ENCODE measurements around the gene NTRK2.

Gene NTRK2

GRCh38 chr9:84860249-84861115, 191.0 kb downstream of the NTRK2 start:
- Histone ChIP-seq H3K9ac (ENCODE audit: low read length) (no peak overlapping the region), H3K36me3 (ENCODE audit: insufficient read depth, low read length) (no peaks in the 10 kb centered on the region), H3K27ac (ENCODE audit: low read depth, low read length) (no peak overlapping the region), H3K4me3 (ENCODE audit: low read depth in 1 of 2, low read length in 2 of 2) (no peak overlapping the region), H3K9me3 (ENCODE audit: low read length) (no peaks in the 10 kb centered on the region), H3K27me3 (ENCODE audit: control insufficient read depth in 1 of 2, insufficient read depth in 2 of 2, low read length in 2 of 2) (no peaks in the 10 kb centered on the region), H3K4me1 (ENCODE audit: insufficient read depth, low read length) (no peaks in the 10 kb centered on the region)

GRCh38 chr9:84861455-84861854, 191.9 kb downstream of the NTRK2 start:
- no peaks in the 10 kb centered on the region for H3K4me1 ChIP-seq (ENCODE audit: insufficient read depth, low read length)
- no peaks in the 10 kb centered on the region for H3K9me3 ChIP-seq (ENCODE audit: low read length)
- H3K4me3 ChIP-seq (ENCODE audit: low read depth in 1 of 2, low read length in 2 of 2), result no peak overlapping the region
- no peaks in the 10 kb centered on the region for H3K36me3 ChIP-seq (ENCODE audit: insufficient read depth, low read length)
- H3K27ac ChIP-seq (ENCODE audit: low read depth, low read length), result no peak overlapping the region
- H3K27me3 ChIP-seq (ENCODE audit: control insufficient read depth in 1 of 2, insufficient read depth in 2 of 2, low read length in 2 of 2), result no peaks in the 10 kb centered on the region
- H3K9ac ChIP-seq (ENCODE audit: low read length), result no peak overlapping the region

GRCh38 chr9:84862308-84862707, 192.8 kb downstream of the NTRK2 start:
- H3K36me3 ChIP-seq (ENCODE audit: insufficient read depth, low read length), result no peaks in the 10 kb centered on the region
- H3K4me1 ChIP-seq (ENCODE audit: insufficient read depth, low read length), result no peaks in the 10 kb centered on the region
- no peak overlapping the region for H3K27ac ChIP-seq (ENCODE audit: low read depth, low read length)
- no peaks in the 10 kb centered on the region for H3K27me3 ChIP-seq (ENCODE audit: control insufficient read depth in 1 of 2, insufficient read depth in 2 of 2, low read length in 2 of 2)
- no peak overlapping the region for H3K9ac ChIP-seq (ENCODE audit: low read length)
- no peak overlapping the region for H3K4me3 ChIP-seq (ENCODE audit: low read depth in 1 of 2, low read length in 2 of 2)
- H3K9me3 ChIP-seq (ENCODE audit: low read length), result no peaks in the 10 kb centered on the region

- H3K4me1 ChIP-seq (ENCODE audit: insufficient read depth, low read length), result no peaks in the 10 kb centered on the region
- H3K27me3 ChIP-seq (ENCODE audit: control insufficient read depth in 1 of 2, insufficient read depth in 2 of 2, low read length in 2 of 2), result no peaks in the 10 kb centered on the region
- H3K4me3 ChIP-seq (ENCODE audit: low read depth in 1 of 2, low read length in 2 of 2), result no peak overlapping the region
- H3K9ac ChIP-seq (ENCODE audit: low read length), result no peak overlapping the region
- no peak overlapping the region for H3K27ac ChIP-seq (ENCODE audit: low read depth, low read length)
- H3K9me3 ChIP-seq (ENCODE audit: low read length), result no peaks in the 10 kb centered on the region
- H3K36me3 ChIP-seq (ENCODE audit: insufficient read depth, low read length), result no peaks in the 10 kb centered on the region
Observed at GRCh38 chr9:84862810-84863287, 193.3 kb downstream of the NTRK2 start.

GRCh38 chr9:84863372-84863771, 193.8 kb downstream of the NTRK2 start:
- H3K9ac ChIP-seq (ENCODE audit: low read length), result no peak overlapping the region
- no peaks in the 10 kb centered on the region for H3K36me3 ChIP-seq (ENCODE audit: insufficient read depth, low read length)
- no peaks in the 10 kb centered on the region for H3K9me3 ChIP-seq (ENCODE audit: low read length)
- no peaks in the 10 kb centered on the region for H3K27me3 ChIP-seq (ENCODE audit: control insufficient read depth in 1 of 2, insufficient read depth in 2 of 2, low read length in 2 of 2)
- H3K27ac ChIP-seq (ENCODE audit: low read depth, low read length), result no peak overlapping the region
- H3K4me1 ChIP-seq (ENCODE audit: insufficient read depth, low read length), result no peaks in the 10 kb centered on the region
- H3K4me3 ChIP-seq (ENCODE audit: low read depth in 1 of 2, low read length in 2 of 2), result no peak overlapping the region

GRCh38 chr9:84866396-84867175, 197.1 kb downstream of the NTRK2 start:
- Histone ChIP-seq H3K9ac (ENCODE audit: low read length) (no peak overlapping the region), H3K4me1 (ENCODE audit: insufficient read depth, low read length) (no peaks in the 10 kb centered on the region), H3K27me3 (ENCODE audit: control insufficient read depth in 1 of 2, insufficient read depth in 2 of 2, low read length in 2 of 2) (no peaks in the 10 kb centered on the region), H3K36me3 (ENCODE audit: insufficient read depth, low read length) (no peaks in the 10 kb centered on the region), H3K4me3 (ENCODE audit: low read depth in 1 of 2, low read length in 2 of 2) (no peak overlapping the region), H3K27ac (ENCODE audit: low read depth, low read length) (no peak overlapping the region), H3K9me3 (ENCODE audit: low read length) (no peaks in the 10 kb centered on the region)

GRCh38 chr9:84867186-84867585, 197.7 kb downstream of the NTRK2 start:
- Histone ChIP-seq H3K4me1 (ENCODE audit: insufficient read depth, low read length) (no peaks in the 10 kb centered on the region), H3K9me3 (ENCODE audit: low read length) (no peaks in the 10 kb centered on the region), H3K4me3 (ENCODE audit: low read depth in 1 of 2, low read length in 2 of 2) (no peak overlapping the region), H3K27me3 (ENCODE audit: control insufficient read depth in 1 of 2, insufficient read depth in 2 of 2, low read length in 2 of 2) (no peaks in the 10 kb centered on the region), H3K36me3 (ENCODE audit: insufficient read depth, low read length) (no peaks in the 10 kb centered on the region), H3K27ac (ENCODE audit: low read depth, low read length) (no peak overlapping the region), H3K9ac (ENCODE audit: low read length) (no peak overlapping the region)

- H3K9me3 ChIP-seq (ENCODE audit: low read length), result no peaks in the 10 kb centered on the region
- no peaks in the 10 kb centered on the region for H3K36me3 ChIP-seq (ENCODE audit: insufficient read depth, low read length)
- peaks cover 2% of the 10 kb centered on the region for H3K4me1 ChIP-seq (ENCODE audit: insufficient read depth, low read length)
Observed at GRCh38 chr9:84869091-84869490, 199.6 kb downstream of the NTRK2 start.

GRCh38 chr9:84871983-84872382, 202.5 kb downstream of the NTRK2 start:
- H3K9me3 ChIP-seq (ENCODE audit: low read length), result no peaks in the 10 kb centered on the region
- H3K4me1 ChIP-seq (ENCODE audit: insufficient read depth, low read length), result peaks cover 5% of the 10 kb centered on the region
- H3K4me3 ChIP-seq (ENCODE audit: low read depth in 1 of 2, low read length in 2 of 2), result no peak overlapping the region
- no peaks in the 10 kb centered on the region for H3K36me3 ChIP-seq (ENCODE audit: insufficient read depth, low read length)
- no peak overlapping the region for H3K27ac ChIP-seq (ENCODE audit: low read depth, low read length)
- H3K9ac ChIP-seq (ENCODE audit: low read length), result no peak overlapping the region
- no peaks in the 10 kb centered on the region for H3K27me3 ChIP-seq (ENCODE audit: control insufficient read depth in 1 of 2, insufficient read depth in 2 of 2, low read length in 2 of 2)

More at GRCh38 chr9:84869091-84869490, 199.6 kb downstream of the NTRK2 start:
- Histone ChIP-seq H3K9ac (ENCODE audit: low read length) (no peak overlapping the region), H3K27me3 (ENCODE audit: control insufficient read depth in 1 of 2, insufficient read depth in 2 of 2, low read length in 2 of 2) (no peaks in the 10 kb centered on the region), H3K27ac (ENCODE audit: low read depth, low read length) (no peak overlapping the region), H3K4me3 (ENCODE audit: low read depth in 1 of 2, low read length in 2 of 2) (no peak overlapping the region)

- H3K9ac ChIP-seq (ENCODE audit: low read length), result no peak overlapping the region
- no peak overlapping the region for H3K27ac ChIP-seq (ENCODE audit: low read depth, low read length)
- no peak overlapping the region for H3K4me3 ChIP-seq (ENCODE audit: low read depth in 1 of 2, low read length in 2 of 2)
- H3K9me3 ChIP-seq (ENCODE audit: low read length), result no peaks in the 10 kb centered on the region
- peaks cover 5% of the 10 kb centered on the region for H3K4me1 ChIP-seq (ENCODE audit: insufficient read depth, low read length)
- no peaks in the 10 kb centered on the region for H3K36me3 ChIP-seq (ENCODE audit: insufficient read depth, low read length)
- H3K27me3 ChIP-seq (ENCODE audit: control insufficient read depth in 1 of 2, insufficient read depth in 2 of 2, low read length in 2 of 2), result no peaks in the 10 kb centered on the region
Observed at GRCh38 chr9:84874022-84874421, 204.5 kb downstream of the NTRK2 start.

GRCh38 chr9:84874596-84874995, 205.1 kb downstream of the NTRK2 start:
- Histone ChIP-seq H3K9me3 (ENCODE audit: low read length) (no peaks in the 10 kb centered on the region), H3K9ac (ENCODE audit: low read length) (no peak overlapping the region), H3K36me3 (ENCODE audit: insufficient read depth, low read length) (no peaks in the 10 kb centered on the region), H3K4me3 (ENCODE audit: low read depth in 1 of 2, low read length in 2 of 2) (no peak overlapping the region), H3K27me3 (ENCODE audit: control insufficient read depth in 1 of 2, insufficient read depth in 2 of 2, low read length in 2 of 2) (no peaks in the 10 kb centered on the region), H3K27ac (ENCODE audit: low read depth, low read length) (no peak overlapping the region), H3K4me1 (ENCODE audit: insufficient read depth, low read length) (peaks cover 5% of the 10 kb centered on the region)

Measured in muscle layer of colon (tissue), 2 donors.